HCT116 (cell line): ENCODE measurements around the gene IPO11. TPM values are rescaled to one million over a fixed set of nuclear protein-coding genes. Genes with fewer than 3 reads are reported as not detected.

Experiments used
- ATAC-seq: fragments of 200-7000 bp; cut with Tn5 transposase; 2 replicates; pipeline ENCODE4 v1.9.1; 2020; ENCODE audit warnings: mild to moderate bottlenecking, moderate library complexity
- BruUV-seq: library from RNA; stranded (reverse); fragments of 400-500 nt; replicated peaks from 2 replicates; lab custom pipeline; 2021; lab: Mats Ljungman, UMichigan
- CTCF ChIA-PET: fragments of 300-600 bp; sonication (Branson Sonifier 250); formaldehyde crosslinking; loops from one replicate; lab custom pipeline; 2021; ENCODE audit warnings: antibody characterized with exemption; lab: Charles Lee
- POLR2A ChIA-PET: fragments of 300-600, 350-600 bp; sonication (Branson Sonifier 250); formaldehyde crosslinking; loops from one replicate; lab custom pipeline; 2021; ENCODE audit warnings: antibody characterized with exemption; lab: Charles Lee
- RAD21 ChIA-PET, 2 experiments: fragments of 300-600 bp; sonication (Branson Sonifier 250); formaldehyde crosslinking; loops; one replicate each; lab custom pipeline; 2023; ENCODE audit warnings: low total read pairs in 2 of 2; ENCODE audit not compliant: uncharacterized antibody in 2 of 2, unreplicated experiment in 2 of 2, low non-redundant PET in 1 of 2; lab: Charles Lee
- DNase-seq: peaks from one replicate; pipeline ENCODE4 v3.0.0-alpha.2; 2010; ENCODE audit warnings: low read depth, low spot score
- H2AFZ ChIP-seq: fragments of 200-600 bp; shearing (Covaris generic), sonication (generic); 2 replicates; pipeline ENCODE4 v1.6.1; 2017; ENCODE audit warnings: low read depth, mixed run types, mixed read lengths, antibody characterized with exemption, low read length; ENCODE audit not compliant: poor library complexity, severe bottlenecking
- H3K27ac ChIP-seq: 2 replicates; pipeline ENCODE4 v1.5.1; 2012; ENCODE audit warnings: low read depth, low read length
- H3K27me3 ChIP-seq: fragments of 200-600 bp; sonication (generic); 2 replicates; pipeline ENCODE4 v1.6.1; 2016; ENCODE audit warnings: mixed run types, low read length, mixed read lengths; ENCODE audit not compliant: insufficient read depth
- H3K36me3 ChIP-seq, 2 experiments: fragments of 200-500 bp in 1 of 2; fragments of 200-600 bp in 1 of 2; sonication (Bioruptor generic) in 1 of 2; sonication (generic) in 1 of 2; 2 replicates each; pipeline versions ENCODE4 v1.5.1 to v1.6.1; 2014 to 2016; ENCODE audit warnings: low read length in 2 of 2, inconsistent platforms in 1 of 2, mixed read lengths in 1 of 2, mixed run types in 1 of 2; ENCODE audit not compliant: insufficient read depth in 2 of 2, control insufficient read depth in 1 of 2
- H3K4me1 ChIP-seq, 2 experiments: fragments of 200-600 bp in 1 of 2; sonication (generic) in 1 of 2; 2 replicates each; pipeline versions ENCODE4 v1.5.1 to v1.6.1; 2012 to 2017; ENCODE audit warnings: low read length in 2 of 2, inconsistent platforms in 1 of 2, mild to moderate bottlenecking in 1 of 2, mixed read lengths in 1 of 2, mixed run types in 1 of 2, moderate library complexity in 1 of 2; ENCODE audit not compliant: insufficient read depth in 2 of 2, control insufficient read depth in 1 of 2
- H3K4me2 ChIP-seq: fragments of 200-600 bp; sonication (generic); 2 replicates; pipeline ENCODE4 v1.6.1; 2017; ENCODE audit warnings: mixed run types, low read length, mixed read lengths
- H3K4me3 ChIP-seq, 2 experiments: fragments of 200-600 bp in 1 of 2; sonication (generic) in 1 of 2; replicated peaks in 1 of 2; 2 replicates each; pipeline ENCODE4 v1.5.1; 2011 to 2016; ENCODE audit warnings: low read length in 2 of 2, control low read depth in 1 of 2, low read depth in 1 of 2, mild to moderate bottlenecking in 1 of 2, mixed read lengths in 1 of 2, mixed run types in 1 of 2
- H3K79me2 ChIP-seq: fragments of 200-600 bp; sonication (generic); 2 replicates; pipeline ENCODE4 v1.6.1; 2017; ENCODE audit warnings: mild to moderate bottlenecking, mixed run types, low read length, moderate library complexity, mixed read lengths; ENCODE audit not compliant: insufficient read depth
- H3K9ac ChIP-seq: fragments of 200-600 bp; sonication (generic); 2 replicates; pipeline ENCODE4 v1.6.1; 2016; ENCODE audit warnings: low read length, mixed read lengths
- H3K9me2 ChIP-seq: fragments of 200-600 bp; sonication (generic), shearing (Covaris generic); 2 replicates; pipeline ENCODE4 v1.6.1; 2017; ENCODE audit warnings: mixed run types, mild to moderate bottlenecking, moderate library complexity; ENCODE audit not compliant: insufficient read depth
- H3K9me3 ChIP-seq, 2 experiments: fragments of 200-500 bp in 1 of 2; fragments of 200-600 bp in 1 of 2; sonication (Bioruptor generic) in 1 of 2; sonication (generic) in 1 of 2; 2 replicates each; pipeline ENCODE4 v1.6.1; 2014 to 2017; ENCODE audit warnings: low read length in 2 of 2, mixed read lengths in 2 of 2, inconsistent platforms in 1 of 2, low read depth in 1 of 2, mild to moderate bottlenecking in 1 of 2, mixed run types in 1 of 2, moderate library complexity in 1 of 2; ENCODE audit not compliant: control insufficient read depth in 1 of 2, insufficient read depth in 1 of 2
- H4K20me1 ChIP-seq: fragments of 200-600 bp; sonication (generic), shearing (Covaris generic); 2 replicates; pipeline ENCODE4 v1.6.1; 2017; ENCODE audit warnings: mixed run types, mild to moderate bottlenecking, moderate library complexity; ENCODE audit not compliant: insufficient read depth
- CBX3 ChIP-seq: IDR thresholded peaks from 2 replicates; pipeline ENCODE4 v1.6.1; 2012; ENCODE audit warnings: low read depth
- CEBPB ChIP-seq: IDR thresholded peaks from 2 replicates; pipeline ENCODE4 v1.6.1; 2012; ENCODE audit warnings: low read depth
- EGR1 ChIP-seq: IDR thresholded peaks from 2 replicates; pipeline ENCODE4 v1.6.1; 2012; ENCODE audit warnings: low read depth
- EZH2phosphoT487 ChIP-seq: fragments of 200-600 bp; IDR thresholded peaks from 2 replicates; pipeline ENCODE4 v1.6.1; 2018; ENCODE audit warnings: antibody characterized with exemption, borderline replicate concordance
- FOSL1 ChIP-seq: IDR thresholded peaks from 2 replicates; pipeline ENCODE4 v1.6.1; 2012; ENCODE audit warnings: low read depth
- JUND ChIP-seq: IDR thresholded peaks from 2 replicates; pipeline ENCODE4 v1.6.1; 2012
- POLR2A ChIP-seq: IDR thresholded peaks from 2 replicates; pipeline ENCODE4 v1.7.0; 2011; ENCODE audit warnings: borderline replicate concordance; ENCODE audit not compliant: insufficient read depth, insufficient read length; ENCODE audit errors: extremely low read depth
- POLR2AphosphoS5 ChIP-seq: IDR thresholded peaks from 2 replicates; pipeline ENCODE4 v1.6.1; 2011; ENCODE audit warnings: mild to moderate bottlenecking, low read depth, low read length, moderate library complexity
- RAD21 ChIP-seq: IDR thresholded peaks from 2 replicates; pipeline ENCODE4 v1.6.1; 2012; ENCODE audit warnings: low read depth, mild to moderate bottlenecking
- TCF7L2 ChIP-seq: IDR thresholded peaks from 2 replicates; pipeline ENCODE4 v1.7.0; 2011; ENCODE audit warnings: borderline replicate concordance, inconsistent platforms; ENCODE audit not compliant: insufficient read depth, insufficient read length; ENCODE audit errors: extremely low read depth
- ZFX ChIP-seq: fragments of 450-650 bp; IDR thresholded peaks from 2 replicates; pipeline ENCODE4 v1.6.1; 2017
- ZNF274 ChIP-seq: fragments of 200-500 bp; sonication (Bioruptor generic); IDR thresholded peaks from 2 replicates; pipeline ENCODE4 v1.6.1; 2014; ENCODE audit warnings: mild to moderate bottlenecking, low read depth, low read length, inconsistent platforms
- intact Hi-C: fragments of 100-400 bp; cut with micrococcal nuclease; formaldehyde crosslinking; loops from 2 replicates; pipeline ENCODE4 v1.10.0; 2022
- total RNA-seq: library from RNA; stranded (reverse); gene quantifications from one replicate; pipeline ENCODE4 v1.2.1, GENCODE V29; 2021; ENCODE audit not compliant: unreplicated experiment
- TF ChIP-seq, protein P1 (sequence below): IDR thresholded peaks from 2 replicates; pipeline ENCODE4 v1.6.1; 2012
- TF ChIP-seq, protein P2 (sequence below), 3 experiments: fragments of 200-600 bp in 1 of 3; sonication (generic) in 1 of 3; IDR thresholded peaks in 2 of 3; conservative IDR thresholded peaks in 1 of 3; 2 replicates each; pipeline ENCODE4 v1.5.1; 2012 to 2017; ENCODE audit warnings: low read depth in 2 of 3, low read length in 2 of 3, antibody characterized with exemption in 1 of 3, borderline replicate concordance in 1 of 3, control low read depth in 1 of 3, mild to moderate bottlenecking in 1 of 3, mixed read lengths in 1 of 3, mixed run types in 1 of 3, moderate library complexity in 1 of 3; ENCODE audit not compliant: insufficient read depth in 1 of 3
- TF ChIP-seq, protein P3 (sequence below): IDR thresholded peaks from 2 replicates; pipeline ENCODE4 v1.6.1; 2012
- TF ChIP-seq, protein P4 (sequence below): IDR thresholded peaks from 2 replicates; pipeline ENCODE4 v1.6.1; 2011; ENCODE audit warnings: mild to moderate bottlenecking, low read length, moderate library complexity; ENCODE audit not compliant: insufficient replicate concordance; ENCODE audit errors: extremely low read depth

The IPO11 gene
- total RNA-seq, 1 experiment from 2014 or later: 55.1 TPM

DNA sequence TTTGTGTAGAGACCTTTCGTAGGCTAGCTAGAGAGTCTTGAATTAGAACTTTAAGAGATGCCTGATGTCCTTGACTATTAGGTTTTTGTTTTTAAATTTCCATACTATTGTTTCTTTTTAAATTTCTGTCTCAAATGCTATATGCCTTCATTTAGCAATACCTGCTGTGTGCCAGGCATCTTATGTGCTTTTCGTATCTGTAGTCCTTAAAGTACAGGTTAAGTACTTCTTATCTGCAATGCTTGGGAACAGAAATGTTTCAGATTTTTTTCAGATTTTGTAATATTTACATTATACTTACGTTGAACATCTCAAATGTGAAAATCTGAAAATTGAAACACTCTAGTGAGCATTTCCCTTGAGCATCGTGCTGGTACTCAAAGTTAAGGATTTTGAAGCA, 49.0 kb downstream of the IPO11 start:
- intact Hi-C loops: no loop called here
- H3K36me3 ChIP-seq: no peaks in the 10 kb centered on the region
- peaks cover 3% of the 10 kb centered on the region; the same call in 1 of the 2 replicates for H4K20me1 ChIP-seq
- peaks cover 68% of the 10 kb centered on the region for H3K79me2 ChIP-seq
- ChIA-PET CTCF (interaction anchor here (2.1 to 2.4 kb wide), 2 partner anchors 18 to 317 kb away, joined by 14 to 20 read pairs; no protein-coding TSS in a partner anchor), RAD21 (no interaction called here), POLR2A (no interaction called here)
- H3K4me3 ChIP-seq: no peak overlapping the region
- no peak overlapping the region for H3K9ac ChIP-seq
- H3K27ac ChIP-seq: no peak overlapping the region
- BruUV-seq: no TSS peak
- no peaks in the 10 kb centered on the region for H3K27me3 ChIP-seq
- H2AFZ ChIP-seq: no peak overlapping the region
- ATAC-seq (no peak), DNase-seq (no peak)
- TF ChIP-seq, protein P1, sequence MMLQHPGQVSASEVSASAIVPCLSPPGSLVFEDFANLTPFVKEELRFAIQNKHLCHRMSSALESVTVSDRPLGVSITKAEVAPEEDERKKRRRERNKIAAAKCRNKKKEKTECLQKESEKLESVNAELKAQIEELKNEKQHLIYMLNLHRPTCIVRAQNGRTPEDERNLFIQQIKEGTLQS: no peak
- TF ChIP-seq EGR1 (no peak), POLR2AphosphoS5 (no peak), ZNF274 (no peak), POLR2A (no peak), CEBPB (no peak), ZFX (no peak), TCF7L2 (no peak), RAD21 (no peak), JUND (no peak), CBX3 (no peak), EZH2phosphoT487 (no peak), FOSL1 (no peak)
- TF ChIP-seq, protein P2, sequence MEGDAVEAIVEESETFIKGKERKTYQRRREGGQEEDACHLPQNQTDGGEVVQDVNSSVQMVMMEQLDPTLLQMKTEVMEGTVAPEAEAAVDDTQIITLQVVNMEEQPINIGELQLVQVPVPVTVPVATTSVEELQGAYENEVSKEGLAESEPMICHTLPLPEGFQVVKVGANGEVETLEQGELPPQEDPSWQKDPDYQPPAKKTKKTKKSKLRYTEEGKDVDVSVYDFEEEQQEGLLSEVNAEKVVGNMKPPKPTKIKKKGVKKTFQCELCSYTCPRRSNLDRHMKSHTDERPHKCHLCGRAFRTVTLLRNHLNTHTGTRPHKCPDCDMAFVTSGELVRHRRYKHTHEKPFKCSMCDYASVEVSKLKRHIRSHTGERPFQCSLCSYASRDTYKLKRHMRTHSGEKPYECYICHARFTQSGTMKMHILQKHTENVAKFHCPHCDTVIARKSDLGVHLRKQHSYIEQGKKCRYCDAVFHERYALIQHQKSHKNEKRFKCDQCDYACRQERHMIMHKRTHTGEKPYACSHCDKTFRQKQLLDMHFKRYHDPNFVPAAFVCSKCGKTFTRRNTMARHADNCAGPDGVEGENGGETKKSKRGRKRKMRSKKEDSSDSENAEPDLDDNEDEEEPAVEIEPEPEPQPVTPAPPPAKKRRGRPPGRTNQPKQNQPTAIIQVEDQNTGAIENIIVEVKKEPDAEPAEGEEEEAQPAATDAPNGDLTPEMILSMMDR (IDR thresholded peaks at IDR 0.05 in 2 of 3, conservative IDR thresholded peaks at IDR 0.05 in 1 of 3; ENCODE audit: borderline replicate concordance in 1 of 3, insufficient read depth in 1 of 3, low read depth in 2 of 3, low read length in 2 of 3): no peak
- TF ChIP-seq, protein P3, sequence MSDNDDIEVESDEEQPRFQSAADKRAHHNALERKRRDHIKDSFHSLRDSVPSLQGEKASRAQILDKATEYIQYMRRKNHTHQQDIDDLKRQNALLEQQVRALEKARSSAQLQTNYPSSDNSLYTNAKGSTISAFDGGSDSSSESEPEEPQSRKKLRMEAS: no peak
- TF ChIP-seq, protein P4, sequence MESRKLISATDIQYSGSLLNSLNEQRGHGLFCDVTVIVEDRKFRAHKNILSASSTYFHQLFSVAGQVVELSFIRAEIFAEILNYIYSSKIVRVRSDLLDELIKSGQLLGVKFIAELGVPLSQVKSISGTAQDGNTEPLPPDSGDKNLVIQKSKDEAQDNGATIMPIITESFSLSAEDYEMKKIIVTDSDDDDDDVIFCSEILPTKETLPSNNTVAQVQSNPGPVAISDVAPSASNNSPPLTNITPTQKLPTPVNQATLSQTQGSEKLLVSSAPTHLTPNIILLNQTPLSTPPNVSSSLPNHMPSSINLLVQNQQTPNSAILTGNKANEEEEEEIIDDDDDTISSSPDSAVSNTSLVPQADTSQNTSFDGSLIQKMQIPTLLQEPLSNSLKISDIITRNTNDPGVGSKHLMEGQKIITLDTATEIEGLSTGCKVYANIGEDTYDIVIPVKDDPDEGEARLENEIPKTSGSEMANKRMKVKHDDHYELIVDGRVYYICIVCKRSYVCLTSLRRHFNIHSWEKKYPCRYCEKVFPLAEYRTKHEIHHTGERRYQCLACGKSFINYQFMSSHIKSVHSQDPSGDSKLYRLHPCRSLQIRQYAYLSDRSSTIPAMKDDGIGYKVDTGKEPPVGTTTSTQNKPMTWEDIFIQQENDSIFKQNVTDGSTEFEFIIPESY: no peak
- peaks cover 0 to 5% of the 10 kb centered on the region in 2 experiments; a peak in 1 of 4 replicates for H3K4me1 ChIP-seq
- H3K9me3 ChIP-seq: no peaks in the 10 kb centered on the region
- H3K9me2 ChIP-seq: no peaks in the 10 kb centered on the region
- no peak overlapping the region for H3K4me2 ChIP-seq
